HepG2 (cell line): Measurements from ENCODE around the gene PRICKLE3. TPM values are rescaled to one million over a fixed set of nuclear protein-coding genes. Genes with fewer than 3 reads are reported as not detected.

ENCODE experiments used
- ATAC-seq: fragments of 200-7000 bp; cut with Tn5 transposase; 3 replicates; pipeline ENCODE4 v1.9.1; 2020; ENCODE audit warnings: mild to moderate bottlenecking, moderate library complexity
- BruUV-seq: library from RNA; stranded (reverse); fragments of 400-500 nt; replicated peaks from 2 replicates; lab custom pipeline; 2021; lab: Mats Ljungman, UMichigan
- CTCF ChIA-PET: fragments of 300-600 bp; formaldehyde crosslinking; extraction: SDS; loops from one replicate; lab custom pipeline; 2021; ENCODE audit warnings: low total read pairs, inconsistent platforms, low intra/inter-chr PET ratio; lab: Yijun Ruan, JAX
- POLR2A ChIA-PET: fragments of 350-600 bp; sonication (Branson Sonifier 250); formaldehyde crosslinking; loops from one replicate; lab custom pipeline; 2020; ENCODE audit warnings: antibody characterized with exemption, inconsistent platforms; lab: Yijun Ruan, JAX
- DNase-seq: peaks from one replicate; pipeline ENCODE4 v3.0.0-alpha.2; 2015; ENCODE audit warnings: low spot score
- FAIRE-seq: peaks from 3 replicates; lab custom pipeline; 2011; peaks lifted over from hg19 to GRCh38; lab: Jason Lieb, UNC
- H2AFZ ChIP-seq: one replicate; pipeline ENCODE4 v1.6.1; 2011; ENCODE audit warnings: low read length, inconsistent platforms
- H3K27ac ChIP-seq: fragments of 300-600 bp; 3 replicates; pipeline ENCODE4 v1.8.0; 2011; ENCODE audit warnings: mixed run types, mild to moderate bottlenecking, mixed read lengths, low read length, inconsistent platforms; ENCODE audit not compliant: insufficient read depth; ENCODE audit errors: extremely low read length
- H3K27me3 ChIP-seq, 2 experiments: fragments of 200-600 bp in 1 of 2; 2 replicates in 1 of 2; 3 replicates in 1 of 2; pipeline versions ENCODE4 v1.6.0 to v1.8.0; 2011; ENCODE audit warnings: low read length in 2 of 2, mild to moderate bottlenecking in 2 of 2, moderate library complexity in 2 of 2, inconsistent platforms in 1 of 2; ENCODE audit not compliant: insufficient read depth in 2 of 2, control insufficient read depth in 1 of 2
- H3K36me3 ChIP-seq, 2 experiments: fragments of 200-600 bp in 1 of 2; replicated peaks in 1 of 2; 2 replicates in 1 of 2; 3 replicates in 1 of 2; pipeline versions ENCODE4 v1.5.1 to v1.8.0; 2011; ENCODE audit warnings: low read length in 2 of 2, inconsistent platforms in 1 of 2; ENCODE audit not compliant: insufficient read depth in 2 of 2, control insufficient read depth in 1 of 2
- H3K4me1 ChIP-seq: 2 replicates; pipeline ENCODE4 v1.5.1; 2012; ENCODE audit warnings: low read length, inconsistent platforms; ENCODE audit not compliant: insufficient read depth
- H3K4me2 ChIP-seq: 2 replicates; pipeline ENCODE4 v1.6.0; 2011; ENCODE audit warnings: low read depth, low read length, inconsistent platforms
- H3K4me3 ChIP-seq, 3 experiments: fragments of 200-600 bp in 1 of 3; sonication (generic), shearing (Covaris generic) in 1 of 3; replicated peaks in 1 of 3; 2 replicates each; pipeline ENCODE4 v1.5.1; 2011 to 2016; ENCODE audit warnings: low read length in 3 of 3, inconsistent platforms in 2 of 3, low read depth in 2 of 3, mild to moderate bottlenecking in 2 of 3, control low read depth in 1 of 3, mixed read lengths in 1 of 3; ENCODE audit not compliant: insufficient read depth in 1 of 3
- H3K79me2 ChIP-seq: one replicate; pipeline ENCODE4 v1.6.1; 2011; ENCODE audit warnings: low read length, inconsistent platforms; ENCODE audit not compliant: insufficient read depth
- H3K9ac ChIP-seq: 2 replicates; pipeline ENCODE4 v1.6.0; 2011; ENCODE audit warnings: mild to moderate bottlenecking, low read depth, low read length, inconsistent platforms; ENCODE audit not compliant: insufficient read depth
- H3K9me3 ChIP-seq: 2 replicates; pipeline ENCODE4 v1.5.1; 2012; ENCODE audit warnings: mild to moderate bottlenecking, low read length
- H4K20me1 ChIP-seq: 2 replicates; pipeline ENCODE4 v1.6.0; 2011; ENCODE audit warnings: inconsistent platforms, mild to moderate bottlenecking, low read length, moderate library complexity; ENCODE audit not compliant: insufficient read depth
- BCL3 ChIP-seq: sonication (generic); formaldehyde crosslinking; IDR thresholded peaks from 2 replicates; pipeline ENCODE4 v1.5.1; 2020; ENCODE audit warnings: mild to moderate bottlenecking, missing genetic modification reagents, moderate library complexity
- GATAD1 ChIP-seq: IDR thresholded peaks from 2 replicates; pipeline ENCODE4 v1.6.1; 2016; ENCODE audit warnings: missing genetic modification reagents, missing compliant biosample characterization
- HCFC1 ChIP-seq: fragments of 150-350 bp; IDR thresholded peaks from 2 replicates; pipeline ENCODE4 v1.6.1; 2014; ENCODE audit warnings: low read depth, low read length
- MIER3 ChIP-seq: IDR thresholded peaks from 2 replicates; pipeline ENCODE4 v1.6.1; 2016; ENCODE audit warnings: missing compliant biosample characterization, borderline replicate concordance
- PBX2 ChIP-seq: IDR thresholded peaks from 2 replicates; pipeline ENCODE4 v1.6.1; 2016; ENCODE audit warnings: control low read depth
- SETDB1 ChIP-seq: sonication (generic); formaldehyde crosslinking; IDR thresholded peaks from 2 replicates; pipeline ENCODE4 v1.5.1; 2020; ENCODE audit warnings: missing genetic modification reagents, mild to moderate bottlenecking, borderline replicate concordance
- SOX5 ChIP-seq: IDR thresholded peaks from 2 replicates; pipeline ENCODE4 v1.6.1; 2016; ENCODE audit warnings: borderline replicate concordance
- STAG1 ChIP-seq: sonication (generic); formaldehyde crosslinking; IDR thresholded peaks from 2 replicates; pipeline ENCODE4 v1.4.0; 2020; ENCODE audit warnings: missing genetic modification reagents
- TARDBP ChIP-seq: sonication (generic); formaldehyde crosslinking; IDR thresholded peaks from 2 replicates; pipeline ENCODE4 v1.8.0; 2022; ENCODE audit warnings: mild to moderate bottlenecking, missing genetic modification reagents
- TEF ChIP-seq: sonication (generic); formaldehyde crosslinking; IDR thresholded peaks from 2 replicates; pipeline ENCODE4 v1.5.0; 2020; ENCODE audit warnings: missing genetic modification reagents
- ZNF33B ChIP-seq: sonication (generic); formaldehyde crosslinking; IDR thresholded peaks from 2 replicates; pipeline ENCODE4 v1.5.1; 2020; ENCODE audit warnings: mild to moderate bottlenecking, missing genetic modification reagents
- ZNF512B ChIP-seq: sonication (generic); formaldehyde crosslinking; IDR thresholded peaks from 2 replicates; pipeline ENCODE4 v1.5.1; 2020; ENCODE audit warnings: missing genetic modification reagents, mild to moderate bottlenecking, borderline replicate concordance
- ZNF577 ChIP-seq: sonication (generic); formaldehyde crosslinking; IDR thresholded peaks from 2 replicates; pipeline ENCODE4 v1.4.0; 2020; ENCODE audit warnings: mild to moderate bottlenecking, low read depth, missing genetic modification reagents, borderline replicate concordance
- WGBS: methylation state at CpG from one replicate; pipeline ENCODE4 v1.1.6; 2017; ENCODE audit warnings: low lambda C conversion rate; 5-methylcytosine and 5-hydroxymethylcytosine counted together
- in situ Hi-C: cut with HindIII; loops from 2 replicates; pipeline ENCODE4 v1.10.0; 2017; ENCODE audit warnings: low pct_unique_long_range_greater_than_20kb; ENCODE audit not compliant: extremely low pct_ligation_motif_present
- intact Hi-C: fragments of 100-400 bp; cut with micrococcal nuclease; formaldehyde crosslinking; loops from one replicate; pipeline ENCODE4 v1.10.0; 2022; ENCODE audit not compliant: unreplicated experiment
- polyA plus RNA-seq, 8 experiments: library from polyadenylated mRNA; depleted of rRNA in 3 of 8; stranded (reverse) in 7 of 8; unstranded in 1 of 8; fragments of >200 nt; fragmentation: Illumina TruSeq in 4 of 8; extraction: Trizol in 4 of 8; gene quantifications; 2 replicates each; pipeline versions ENCODE4 v1.2.1 to v1.2.3, GENCODE V29; 2011 to 2016; ENCODE audit warnings: low read depth in 4 of 8, missing spikeins in 1 of 8, mixed read lengths in 1 of 8; ENCODE audit not compliant: insufficient read depth in 1 of 8
- total RNA-seq, 5 experiments: library from RNA; depleted of rRNA; stranded (reverse); fragments of >200 nt; fragmentation: Illumina TruSeq; extraction: Trizol; gene quantifications; 2 replicates each; pipeline ENCODE4 v1.2.3, GENCODE V29; 2016; ENCODE audit warnings: low read depth in 1 of 5
- TF ChIP-seq, protein P1 (sequence below): sonication (generic); formaldehyde crosslinking; IDR thresholded peaks from 2 replicates; pipeline ENCODE4 v1.4.0; 2020; ENCODE audit warnings: missing genetic modification reagents

Gene PRICKLE3
- total and polyA plus RNA-seq, 2 of the 13 experiments (the other 11 are each of a cell fraction or from before 2014, with no cell fraction given) = 2.6 TPM

DNA sequence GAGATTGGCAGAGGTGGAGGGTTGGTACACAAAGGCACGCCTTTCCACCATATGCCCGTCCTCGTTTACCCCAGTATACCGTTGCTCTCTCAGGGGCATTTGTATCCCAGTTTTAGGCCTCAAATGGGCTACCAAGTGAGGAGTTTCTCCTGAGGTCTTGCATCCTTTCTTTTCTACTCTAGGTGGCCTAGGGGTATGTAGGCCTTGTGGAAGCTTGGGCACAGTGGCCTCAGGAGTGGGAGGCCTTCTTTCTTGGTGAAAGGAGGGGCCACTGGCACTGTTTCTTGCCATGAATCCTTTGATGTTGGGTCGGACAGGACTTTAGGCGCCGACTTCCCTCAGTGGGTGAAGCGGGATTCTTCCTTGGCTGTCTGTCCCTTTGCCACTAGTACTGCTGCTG lies 38.9 kb downstream of the PRICKLE3 start:
- in situ Hi-C loops = no loop called here
- BruUV-seq = no TSS peak
- no peaks in the 10 kb centered on the region for H4K20me1 ChIP-seq
- H3K4me2 ChIP-seq = no peak overlapping the region
- no peak overlapping the region for H3K9ac ChIP-seq
- ChIA-PET CTCF (no interaction called here), POLR2A (no interaction called here)
- H2AFZ ChIP-seq = no peak overlapping the region
- no peaks in the 10 kb centered on the region for H3K36me3 ChIP-seq
- intact Hi-C loops = no loop called here
- no peak overlapping the region for H3K27ac ChIP-seq
- no peak for FAIRE-seq
- peaks cover 29% of the 10 kb centered on the region for H3K4me1 ChIP-seq
- DNase-seq = no peak
- H3K79me2 ChIP-seq = no peaks in the 10 kb centered on the region
- no peak for ATAC-seq
- H3K4me3 ChIP-seq = no peak overlapping the region
- WGBS = 96% methylated on average over 4 of the region's 8 CpGs
- H3K9me3 ChIP-seq = no peaks in the 10 kb centered on the region
- no peaks in the 10 kb centered on the region for H3K27me3 ChIP-seq
- TF ChIP-seq SETDB1 (CRISPR knock-in tag) = no peak
- TF ChIP-seq TEF (CRISPR knock-in tag) = no peak
- TF ChIP-seq ZNF33B (CRISPR knock-in tag) = no peak
- no peak for TF ChIP-seq ZNF512B (CRISPR knock-in tag)
- TF ChIP-seq SOX5 = no peak
- TF ChIP-seq, protein P1, sequence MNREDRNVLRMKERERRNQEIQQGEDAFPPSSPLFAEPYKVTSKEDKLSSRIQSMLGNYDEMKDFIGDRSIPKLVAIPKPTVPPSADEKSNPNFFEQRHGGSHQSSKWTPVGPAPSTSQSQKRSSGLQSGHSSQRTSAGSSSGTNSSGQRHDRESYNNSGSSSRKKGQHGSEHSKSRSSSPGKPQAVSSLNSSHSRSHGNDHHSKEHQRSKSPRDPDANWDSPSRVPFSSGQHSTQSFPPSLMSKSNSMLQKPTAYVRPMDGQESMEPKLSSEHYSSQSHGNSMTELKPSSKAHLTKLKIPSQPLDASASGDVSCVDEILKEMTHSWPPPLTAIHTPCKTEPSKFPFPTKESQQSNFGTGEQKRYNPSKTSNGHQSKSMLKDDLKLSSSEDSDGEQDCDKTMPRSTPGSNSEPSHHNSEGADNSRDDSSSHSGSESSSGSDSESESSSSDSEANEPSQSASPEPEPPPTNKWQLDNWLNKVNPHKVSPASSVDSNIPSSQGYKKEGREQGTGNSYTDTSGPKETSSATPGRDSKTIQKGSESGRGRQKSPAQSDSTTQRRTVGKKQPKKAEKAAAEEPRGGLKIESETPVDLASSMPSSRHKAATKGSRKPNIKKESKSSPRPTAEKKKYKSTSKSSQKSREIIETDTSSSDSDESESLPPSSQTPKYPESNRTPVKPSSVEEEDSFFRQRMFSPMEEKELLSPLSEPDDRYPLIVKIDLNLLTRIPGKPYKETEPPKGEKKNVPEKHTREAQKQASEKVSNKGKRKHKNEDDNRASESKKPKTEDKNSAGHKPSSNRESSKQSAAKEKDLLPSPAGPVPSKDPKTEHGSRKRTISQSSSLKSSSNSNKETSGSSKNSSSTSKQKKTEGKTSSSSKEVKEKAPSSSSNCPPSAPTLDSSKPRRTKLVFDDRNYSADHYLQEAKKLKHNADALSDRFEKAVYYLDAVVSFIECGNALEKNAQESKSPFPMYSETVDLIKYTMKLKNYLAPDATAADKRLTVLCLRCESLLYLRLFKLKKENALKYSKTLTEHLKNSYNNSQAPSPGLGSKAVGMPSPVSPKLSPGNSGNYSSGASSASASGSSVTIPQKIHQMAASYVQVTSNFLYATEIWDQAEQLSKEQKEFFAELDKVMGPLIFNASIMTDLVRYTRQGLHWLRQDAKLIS = no peak
- TF ChIP-seq GATAD1 (CRISPR knock-in tag) = no peak
- TF ChIP-seq ZNF577 = no peak
- no peak for TF ChIP-seq STAG1 (CRISPR knock-in tag)
- TF ChIP-seq HCFC1 = no peak
- no peak for TF ChIP-seq MIER3 (CRISPR knock-in tag)
- no peak for TF ChIP-seq BCL3 (CRISPR knock-in tag)
- TF ChIP-seq PBX2 = no peak
- no peak for TF ChIP-seq TARDBP (CRISPR knock-in tag)
